IPS-NIHi7 (cell line): ENCODE results near the gene UTS2B.
"Not testable (repeated sequence)": the region's sequence is repeated elsewhere in the genome, so short reads cannot be mapped to it uniquely, and the experiment has no call there.

ENCODE experiments used
- DNase-seq: peaks from one replicate; pipeline ENCODE4 v3.0.0; 2012; ENCODE audit warnings: mixed read lengths; ENCODE audit errors: extremely low spot score

The UTS2B gene

GRCh38 chr3:191280111-191280510 is 50.2 kb downstream of the UTS2B start:
- no peak for DNase-seq

- no peak for DNase-seq
Observed at GRCh38 chr3:191275751-191276150, 54.6 kb downstream of the UTS2B start.

- not testable (repeated sequence) for DNase-seq
Observed at GRCh38 chr3:191275244-191275643, 55.1 kb downstream of the UTS2B start.

GRCh38 chr3:191269289-191270085 is 60.8 kb downstream of the UTS2B start:
- DNase-seq, result no peak

GRCh38 chr3:191268737-191269136 is 61.6 kb downstream of the UTS2B start:
- no peak for DNase-seq

GRCh38 chr3:191263850-191264249 is 66.5 kb downstream of the UTS2B start:
- no peak for DNase-seq

GRCh38 chr3:191263365-191263764 is 67.0 kb downstream of the UTS2B start:
- no peak for DNase-seq

GRCh38 chr3:191262650-191263049 is 67.7 kb downstream of the UTS2B start:
- no peak for DNase-seq

GRCh38 chr3:191261304-191261638 is 69.1 kb downstream of the UTS2B start:
- DNase-seq, result no peak

GRCh38 chr3:191260431-191261303 is 69.7 kb downstream of the UTS2B start:
- no peak for DNase-seq

- DNase-seq, result no peak
Observed at GRCh38 chr3:191259486-191259885, 70.8 kb downstream of the UTS2B start.

- DNase-seq, result no peak
Observed at GRCh38 chr3:191257286-191257685, 73.0 kb downstream of the UTS2B start.

GRCh38 chr3:191256405-191256804 is 73.9 kb downstream of the UTS2B start:
- no peak for DNase-seq

- DNase-seq, result no peak
Observed at GRCh38 chr3:191255156-191255555, 75.2 kb downstream of the UTS2B start.

GRCh38 chr3:191254098-191254873 is 76.0 kb downstream of the UTS2B start:
- DNase-seq, result no peak

- peak; percentile 19 for DNase-seq
Observed at GRCh38 chr3:191253089-191253799, 77.1 kb downstream of the UTS2B start.

GRCh38 chr3:191246630-191247029 is 83.7 kb downstream of the UTS2B start:
- DNase-seq, result no peak

GRCh38 chr3:191246034-191246433 is 84.3 kb downstream of the UTS2B start:
- DNase-seq, result not testable (repeated sequence)

GRCh38 chr3:191244242-191244867 is 86.0 kb downstream of the UTS2B start:
- DNase-seq, result no peak

GRCh38 chr3:191240486-191240885 is 89.8 kb downstream of the UTS2B start:
- DNase-seq, result no peak

- no peak for DNase-seq
Observed at GRCh38 chr3:191239407-191240031, 90.8 kb downstream of the UTS2B start.
